HCT116 (cell line): Measurements from ENCODE around the gene HEATR5A.

Experiments used
- CEBPB ChIP-seq: IDR thresholded peaks from 2 replicates; pipeline ENCODE4 v1.6.1; 2012; ENCODE audit warnings: low read depth
- EZH2 ChIP-seq: fragments of 200-600 bp; sonication (generic); IDR thresholded peaks from 2 replicates; pipeline ENCODE4 v1.6.1; 2017; ENCODE audit warnings: antibody characterized with exemption, mixed run types
- POLR2A ChIP-seq: IDR thresholded peaks from 2 replicates; pipeline ENCODE4 v1.7.0; 2011; ENCODE audit warnings: borderline replicate concordance; ENCODE audit not compliant: insufficient read depth, insufficient read length; ENCODE audit errors: extremely low read depth
- SRF ChIP-seq: IDR thresholded peaks from 2 replicates; pipeline ENCODE4 v1.6.1; 2012; ENCODE audit warnings: low read depth
- TF ChIP-seq, protein P1 (sequence below): IDR thresholded peaks from 2 replicates; pipeline ENCODE4 v1.6.1; 2012

DNA sequence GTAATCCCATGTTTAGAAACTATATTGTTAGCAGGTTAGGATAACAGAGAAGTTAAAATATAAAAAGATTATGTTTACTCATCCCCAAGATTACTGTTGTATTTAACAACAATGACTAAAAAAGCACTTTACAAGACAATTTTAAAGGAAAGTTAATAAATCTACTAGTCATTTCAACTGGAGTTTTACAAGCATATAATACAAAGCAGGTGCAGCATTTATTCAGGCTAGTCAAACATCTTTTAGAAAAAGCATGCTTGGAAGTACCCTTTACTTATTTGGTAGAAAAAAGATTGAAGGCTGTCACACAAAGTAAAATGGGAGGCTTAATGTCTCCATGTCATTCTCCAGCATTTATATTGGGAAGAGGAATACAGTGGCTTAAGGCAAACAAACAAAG lies 80.6 kb downstream of the HEATR5A start:
- TF ChIP-seq SRF (no peak), POLR2A (no peak), CEBPB (no peak), EZH2 (no peak)
- TF ChIP-seq, protein P1, sequence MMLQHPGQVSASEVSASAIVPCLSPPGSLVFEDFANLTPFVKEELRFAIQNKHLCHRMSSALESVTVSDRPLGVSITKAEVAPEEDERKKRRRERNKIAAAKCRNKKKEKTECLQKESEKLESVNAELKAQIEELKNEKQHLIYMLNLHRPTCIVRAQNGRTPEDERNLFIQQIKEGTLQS = no peak
